ENCODE data around the gene FRMD5.

Gene FRMD5

DNA sequence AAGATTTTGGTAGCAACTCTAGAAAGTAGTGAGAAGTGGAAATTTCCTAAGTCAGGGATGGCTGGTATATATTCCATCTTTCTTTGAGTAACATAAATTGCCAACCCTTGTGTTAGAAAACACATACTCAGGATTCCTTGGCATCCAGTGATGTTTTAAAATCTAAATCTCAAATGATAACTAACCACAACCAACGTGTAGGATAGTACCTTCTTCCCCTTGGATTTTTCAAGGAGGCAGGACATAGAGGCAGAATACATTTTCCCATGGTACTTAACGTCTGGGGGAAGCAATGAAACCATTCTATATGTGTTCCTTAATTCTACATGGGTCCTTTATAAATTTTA is 274.8 kb downstream of the FRMD5 start:
- FAIRE-seq: no peak

GRCh38 chr15:43919540-43920253 is 275.4 kb downstream of the FRMD5 start:
- no peak for FAIRE-seq

- FAIRE-seq: no peak
These were observed 276.4 kb downstream of the FRMD5 start for GRCh38 chr15:43918717-43919116.

GRCh38 chr15:43916326-43916660 is 278.8 kb downstream of the FRMD5 start:
- no peak for FAIRE-seq

GRCh38 chr15:43915631-43916325 is 279.3 kb downstream of the FRMD5 start:
- no peak for FAIRE-seq

DNA sequence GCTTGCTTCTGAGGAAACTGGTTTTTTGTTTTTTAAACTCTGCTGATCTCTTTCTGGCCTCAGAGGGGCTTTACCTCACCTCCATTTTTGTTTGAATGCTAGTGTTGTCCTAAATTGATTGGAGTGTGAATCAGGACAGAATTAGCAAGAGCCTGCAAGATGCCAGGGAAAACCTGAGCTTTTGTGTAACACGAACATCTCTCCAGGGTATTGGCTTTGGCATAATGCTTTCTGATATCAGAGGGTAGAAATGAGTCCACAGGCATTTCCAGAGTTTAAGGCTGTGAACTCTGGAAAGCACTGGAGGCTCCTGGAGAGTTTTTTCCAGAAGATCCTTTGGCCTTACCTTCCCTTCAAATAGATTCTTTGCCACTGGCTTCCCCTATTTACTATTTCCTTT is 281.1 kb downstream of the FRMD5 start:
- no peak for FAIRE-seq

GRCh38 chr15:43913026-43913780 is 281.9 kb downstream of the FRMD5 start:
- no peak for FAIRE-seq

DNA sequence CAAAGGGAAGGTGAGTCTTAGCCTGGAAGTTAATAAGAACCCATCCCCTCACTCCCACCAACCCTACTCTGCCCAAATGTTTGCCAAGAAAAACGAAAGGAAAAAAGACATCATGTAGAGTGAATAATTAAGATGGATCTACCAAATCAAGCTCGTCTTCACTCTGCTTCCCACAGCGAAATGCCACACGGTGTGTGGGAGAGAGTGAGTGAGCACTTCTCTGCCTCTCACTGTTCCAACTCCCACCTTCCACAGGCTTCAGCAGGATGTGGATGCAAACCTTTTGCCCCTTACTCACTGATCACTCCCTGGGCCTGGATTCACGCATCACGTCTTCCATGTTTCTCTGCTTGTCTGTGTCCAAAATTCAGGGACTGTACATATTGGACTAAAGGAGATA is 282.9 kb downstream of the FRMD5 start:
- no peak for FAIRE-seq

- no peak for FAIRE-seq
These were observed 283.8 kb downstream of the FRMD5 start for GRCh38 chr15:43911235-43911781.

GRCh38 chr15:43908516-43909050 is 286.5 kb downstream of the FRMD5 start:
- no peak for FAIRE-seq

- no peak for FAIRE-seq
These were observed 289.3 kb downstream of the FRMD5 start for GRCh38 chr15:43905755-43906154.

- FAIRE-seq: no peak
These were observed 291.2 kb downstream of the FRMD5 start for GRCh38 chr15:43903864-43904290.

DNA sequence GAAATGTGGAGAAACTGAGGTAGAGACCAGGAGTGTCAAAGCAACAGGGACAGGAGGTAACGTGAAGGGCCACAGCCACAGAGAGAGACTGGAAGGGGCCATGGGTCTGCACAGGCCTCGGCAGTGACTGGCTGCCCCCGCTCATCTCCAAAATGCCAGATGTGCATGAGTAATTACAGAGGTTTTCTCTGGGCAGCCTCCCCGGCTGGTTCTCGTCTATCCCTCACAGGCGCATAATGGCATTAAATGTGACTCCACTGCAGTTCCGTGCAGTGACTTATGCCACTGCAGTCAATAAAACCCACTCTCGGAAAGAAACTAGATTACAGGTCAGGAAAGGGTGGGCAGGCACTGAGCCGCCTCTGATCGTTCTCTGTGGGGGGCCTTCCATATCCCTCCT is 293.6 kb downstream of the FRMD5 start:
- no peak for FAIRE-seq

GRCh38 chr15:43900996-43901395 is 294.1 kb downstream of the FRMD5 start:
- no peak for FAIRE-seq

DNA sequence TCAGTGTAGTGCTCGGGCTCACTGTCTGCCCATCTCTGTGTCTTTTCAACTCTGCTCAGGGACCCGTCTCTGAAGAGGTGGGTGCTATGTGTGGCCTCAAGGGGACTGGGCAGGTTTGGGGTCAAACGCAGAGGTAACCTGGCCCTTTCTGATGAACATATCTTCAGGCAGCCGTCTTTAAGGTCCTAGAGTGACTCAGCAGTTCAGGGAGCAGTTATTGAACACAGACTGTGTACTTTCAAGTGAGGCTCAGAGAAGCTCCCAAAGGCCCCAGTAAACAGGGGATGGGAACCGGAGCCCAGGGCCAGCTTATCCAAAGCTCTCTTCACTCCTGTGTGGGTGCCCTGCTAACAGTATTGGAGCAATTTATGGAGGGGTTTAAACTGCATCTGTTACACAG is 295.1 kb downstream of the FRMD5 start:
- FAIRE-seq: no peak

- FAIRE-seq: no peak
These were observed 296.2 kb downstream of the FRMD5 start for GRCh38 chr15:43898891-43899290.

DNA sequence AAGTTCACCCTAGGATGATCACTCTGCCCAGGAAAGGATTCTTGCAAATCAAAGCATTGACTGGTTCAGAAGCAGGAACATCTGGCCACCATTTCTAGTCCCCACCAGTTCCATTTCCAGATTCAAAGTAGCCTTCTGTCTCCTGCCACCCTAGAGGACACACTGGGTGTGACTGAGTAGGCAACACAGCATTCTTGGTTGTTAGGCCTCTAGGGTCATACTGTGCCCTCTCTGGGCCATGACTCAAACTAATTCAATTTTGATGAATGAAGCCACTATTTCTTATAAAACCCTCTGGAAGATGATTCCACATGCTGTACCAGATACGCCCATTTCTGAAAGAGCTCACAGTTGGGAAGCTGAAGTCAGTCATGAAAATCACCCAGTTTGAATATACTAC is 298.5 kb downstream of the FRMD5 start:
- FAIRE-seq: no peak

DNA sequence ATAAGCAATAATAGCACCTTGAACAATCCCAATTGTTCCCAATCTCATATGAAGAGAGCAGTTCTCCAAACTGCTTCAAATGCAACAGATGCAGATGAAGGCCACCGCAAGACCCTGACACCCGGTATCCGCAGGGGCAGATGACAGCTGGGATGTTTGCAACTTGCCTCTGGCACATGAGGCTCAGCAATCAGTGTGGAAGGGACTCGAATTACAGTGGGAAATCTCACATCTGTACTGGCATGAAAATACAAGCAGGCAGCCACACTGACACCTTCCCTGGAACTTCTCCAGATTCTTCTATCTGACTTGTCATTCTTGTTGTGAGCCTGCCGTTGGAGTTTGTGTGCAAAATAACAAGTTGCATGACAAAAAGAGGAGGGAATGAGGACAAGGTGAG is 299.5 kb downstream of the FRMD5 start:
- no peak for FAIRE-seq

DNA sequence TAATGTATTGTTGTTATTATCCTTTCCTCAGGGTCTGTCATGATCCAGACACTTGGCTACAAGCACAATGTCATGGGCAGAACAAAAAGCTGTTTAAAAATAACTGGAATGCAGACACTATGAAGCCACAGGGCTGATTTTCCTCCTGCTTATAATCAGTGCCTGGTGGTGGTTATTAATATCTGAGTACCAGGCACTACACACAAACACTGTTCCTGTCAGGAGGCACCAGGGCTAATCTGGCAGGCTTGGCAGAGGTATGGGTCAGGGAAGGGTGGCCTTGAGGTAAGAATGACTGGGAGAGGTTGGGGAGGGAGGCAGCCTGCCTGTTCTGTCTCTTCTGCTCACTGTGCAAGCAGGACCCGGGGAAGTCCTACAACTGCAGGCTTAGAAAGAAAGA is 301.1 kb downstream of the FRMD5 start:
- no peak for FAIRE-seq

GRCh38 chr15:43889042-43889441 is 306.0 kb downstream of the FRMD5 start:
- no peak for FAIRE-seq

DNA sequence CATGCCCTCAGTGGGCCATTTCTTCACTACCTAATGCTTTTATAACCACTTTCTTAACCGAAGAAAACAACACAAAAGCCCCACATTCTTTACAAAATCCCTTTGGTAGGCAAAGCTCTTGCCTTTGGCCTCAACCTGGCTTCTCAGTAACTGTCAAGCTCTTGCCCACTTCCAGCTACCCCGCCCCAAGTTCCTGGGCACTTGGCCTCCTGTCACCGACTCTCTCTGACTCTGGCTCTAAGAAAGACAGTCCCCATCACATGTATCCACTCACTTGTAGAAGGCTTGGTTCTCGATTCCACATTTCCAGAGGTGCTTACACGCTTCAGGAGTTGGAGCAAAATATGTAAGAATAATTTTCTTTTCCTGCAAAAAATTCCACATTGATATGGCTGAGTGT is 307.2 kb downstream of the FRMD5 start:
- no peak for FAIRE-seq

GRCh38 chr15:43886558-43886957 is 308.5 kb downstream of the FRMD5 start:
- no peak for FAIRE-seq

- no peak for FAIRE-seq
These were observed 311.5 kb downstream of the FRMD5 start for GRCh38 chr15:43883571-43883970.

DNA sequence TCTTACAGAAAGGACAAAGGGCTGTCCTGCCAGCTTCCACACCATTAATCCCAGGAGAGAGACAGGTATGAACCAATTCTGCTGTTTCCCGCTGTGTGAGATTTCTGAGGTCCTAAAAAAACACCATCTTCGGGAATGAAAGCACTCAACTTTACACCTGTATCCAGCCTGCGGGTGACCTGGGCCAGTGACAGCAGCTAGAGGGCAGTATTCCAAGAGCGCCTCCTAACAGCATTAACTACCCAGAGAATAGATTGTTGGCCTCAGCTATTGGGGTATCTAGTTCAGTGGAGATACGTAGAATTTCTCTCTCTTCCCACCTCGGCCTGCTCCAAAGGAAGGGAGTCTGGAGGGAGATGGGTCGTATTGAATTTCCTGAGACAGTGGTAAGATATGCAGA is 313.1 kb downstream of the FRMD5 start:
- FAIRE-seq: no peak
